GM12892 (cell line): Measurements from ENCODE around the gene ATXN7.

Experiments used
- POLR2A ChIP-seq: IDR thresholded peaks from 2 replicates; pipeline ENCODE4 v1.6.1; 2011; ENCODE audit warnings: low read depth, low read length, control low read depth
- POLR2AphosphoS5 ChIP-seq: IDR thresholded peaks from 2 replicates; pipeline ENCODE4 v1.6.1; 2011; ENCODE audit warnings: low read depth, low read length, control low read depth

DNA sequence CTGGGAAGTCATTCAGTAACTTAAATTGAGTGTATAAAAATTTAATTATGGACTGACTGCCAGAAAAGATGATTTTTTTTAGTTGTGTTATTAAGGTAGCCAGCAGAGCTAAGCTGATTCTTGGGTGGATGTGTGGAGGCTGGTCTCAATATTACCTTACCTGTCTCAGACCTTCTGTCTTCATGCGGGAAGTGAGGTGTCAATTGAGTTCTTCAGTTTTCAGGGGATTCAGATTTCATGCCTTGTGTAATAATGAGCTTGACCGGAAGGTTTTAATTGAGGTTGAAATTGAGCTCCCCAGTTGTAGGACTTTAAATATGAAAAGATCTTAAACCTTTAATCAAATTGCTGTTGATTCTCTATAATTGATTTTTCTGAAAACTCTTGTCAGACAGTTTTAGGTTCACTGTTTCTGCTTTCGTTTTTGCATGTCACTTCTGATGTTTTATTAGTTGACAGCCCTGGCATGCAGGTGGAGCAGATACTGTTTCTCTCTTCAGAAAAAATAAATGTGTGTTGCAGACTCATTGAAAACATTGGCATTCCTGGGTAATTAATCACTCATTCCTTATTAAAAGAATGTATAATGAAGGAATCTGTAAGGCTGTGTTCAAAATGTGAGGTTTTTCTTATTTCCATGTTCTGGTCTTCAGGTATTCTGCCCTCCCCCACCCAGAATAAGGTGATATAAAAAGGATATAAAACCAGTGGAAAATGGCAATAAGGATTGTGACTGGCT lies 105.1 kb downstream of the ATXN7 start:
- TF ChIP-seq POLR2AphosphoS5, result no peak
- no peak for TF ChIP-seq POLR2A
